GM18511 (cell line): Measurements from ENCODE around the gene ADGRD2.
"Not testable (repeated sequence)": the region's sequence is repeated elsewhere in the genome, so short reads cannot be mapped to it uniquely, and the experiment has no call there.

Source experiments
- ATAC-seq: cut with Tn5 transposase; IDR thresholded peaks from one replicate; pipeline ENCODE4 v1.9.1; 2021; ENCODE audit warnings: mild to moderate bottlenecking, moderate library complexity; ENCODE audit not compliant: unreplicated experiment

The ADGRD2 gene

GRCh38 chr9:124450241-124450924 is at the start of gene ADGRD2:
TSS of gene ADGRD2 (plus strand) at chr9:124450451. CDS start at chr9:124451667, 1,216 bp downstream.
- no peak for ATAC-seq

GRCh38 chr9:124403246-124403645 is 47.0 kb upstream of the ADGRD2 start:
- no peak for ATAC-seq

GRCh38 chr9:124409410-124409809 is 40.8 kb upstream of the ADGRD2 start:
- no peak for ATAC-seq

- no peak for ATAC-seq
Measured at GRCh38 chr9:124410321-124410913, 39.8 kb upstream of the ADGRD2 start.

- ATAC-seq, result no peak
Measured at GRCh38 chr9:124411514-124412227, 38.6 kb upstream of the ADGRD2 start.

GRCh38 chr9:124412228-124412575 is 38.0 kb upstream of the ADGRD2 start:
- ATAC-seq, result no peak

- no peak for ATAC-seq
Measured at GRCh38 chr9:124414612-124415011, 35.6 kb upstream of the ADGRD2 start.

- peak; percentile 95 for ATAC-seq
Measured at GRCh38 chr9:124415102-124415851, 35.0 kb upstream of the ADGRD2 start, which contains the start of gene PSMB7. TSS of gene PSMB7 (minus strand) at chr9:124415442. CDS start at chr9:124415425, 17 bp downstream.

GRCh38 chr9:124415852-124416484 is 34.3 kb upstream of the ADGRD2 start:
- no peak for ATAC-seq

GRCh38 chr9:124419832-124420489 is 30.3 kb upstream of the ADGRD2 start:
- no peak for ATAC-seq

- no peak for ATAC-seq
Measured at GRCh38 chr9:124420991-124421543, 29.2 kb upstream of the ADGRD2 start.

- ATAC-seq, result no peak
Measured at GRCh38 chr9:124423155-124423554, 27.1 kb upstream of the ADGRD2 start.

- no peak for ATAC-seq
Measured at GRCh38 chr9:124423591-124423990, 26.7 kb upstream of the ADGRD2 start.

GRCh38 chr9:124425733-124426132 is 24.5 kb upstream of the ADGRD2 start:
- ATAC-seq, result not testable (repeated sequence)

- no peak for ATAC-seq
Measured at GRCh38 chr9:124426361-124426760, 23.9 kb upstream of the ADGRD2 start.

- ATAC-seq, result no peak
Measured at GRCh38 chr9:124427281-124427680, 23.0 kb upstream of the ADGRD2 start.

GRCh38 chr9:124428751-124429529 is 21.3 kb upstream of the ADGRD2 start:
- ATAC-seq, result no peak

- ATAC-seq, result no peak
Measured at GRCh38 chr9:124429530-124429867, 20.8 kb upstream of the ADGRD2 start.

- ATAC-seq, result no peak
Measured at GRCh38 chr9:124436320-124436719, 13.9 kb upstream of the ADGRD2 start.
